Uterus (tissue), 4 donors: ENCODE results near the gene RIN2. TPM values are rescaled to one million over a fixed set of nuclear protein-coding genes. Genes with fewer than 3 reads are reported as not detected.

Source experiments
- DNase-seq, 2 donors: peaks; one replicate each; pipeline ENCODE4 v3.0.0-alpha.2; 2019 to 2020
- H3K27ac ChIP-seq, 2 donors: fragments of 200-600 bp; sonication (generic); 1 replicate in 1 of 2; 2 replicates in 1 of 2; pipeline ENCODE4 v1.5.1; 2016 to 2018
- H3K27me3 ChIP-seq, 2 donors: fragments of 200-600 bp; sonication (generic); one replicate each; pipeline ENCODE4 v1.5.1; 2018 to 2019; ENCODE audit warnings: control low read depth in 1 of 2
- H3K36me3 ChIP-seq, 2 donors: fragments of 200-600 bp; sonication (generic); one replicate each; pipeline ENCODE4 v1.5.1; 2019; ENCODE audit warnings: control low read depth in 1 of 2
- H3K4me1 ChIP-seq, 2 donors: fragments of 200-600 bp; sonication (generic); one replicate each; pipeline ENCODE4 v1.5.1; 2018 to 2019; ENCODE audit warnings: control low read depth in 1 of 2
- H3K4me3 ChIP-seq, 2 donors: fragments of 200-600 bp; sonication (generic); 1 replicate in 1 of 2; 2 replicates in 1 of 2; pipeline ENCODE4 v1.5.1; 2018 to 2019; ENCODE audit warnings: mild to moderate bottlenecking in 1 of 2
- H3K9me3 ChIP-seq, 2 donors: fragments of 200-600 bp; sonication (generic); one replicate each; pipeline ENCODE4 v1.5.1; 2019; ENCODE audit warnings: control low read depth in 1 of 2
- POLR2A ChIP-seq, 2 donors: fragments of 450-650 bp; IDR thresholded peaks; one replicate each; pipeline ENCODE4 v1.6.1; 2016; ENCODE audit warnings: antibody characterized with exemption in 2 of 2, mild to moderate bottlenecking in 1 of 2, moderate library complexity in 1 of 2
- intact Hi-C: fragments of 100-400 bp; cut with DNase I; formaldehyde crosslinking; loops from one replicate; pipeline ENCODE4 v1.15.1; 2023; ENCODE audit warnings: low total_unique reads
- total RNA-seq, 4 donors: library from RNA; depleted of rRNA in 3 of 4; stranded (reverse); fragments of >200 nt in 3 of 4; gene quantifications; one replicate each; pipeline versions ENCODE4 v1.1.0 to v1.2.4, GENCODE V29; 2014 to 2023
- TF ChIP-seq, protein P1 (sequence below), 4 experiments: fragments of 200-600 bp in 2 of 4; fragments of 450-650 bp in 2 of 4; sonication (generic) in 2 of 4; IDR thresholded peaks; one replicate each; pipeline ENCODE4 v1.5.1; 2016 to 2019; ENCODE audit warnings: antibody characterized with exemption in 4 of 4, mild to moderate bottlenecking in 2 of 4, moderate library complexity in 1 of 4
- donor health status: DM: yes; HTN: yes; CAD: no.

Gene RIN2
- total RNA-seq, 4 donors from 2014 or later, result 29.7 to 77.5 (median 59.6) TPM

DNA sequence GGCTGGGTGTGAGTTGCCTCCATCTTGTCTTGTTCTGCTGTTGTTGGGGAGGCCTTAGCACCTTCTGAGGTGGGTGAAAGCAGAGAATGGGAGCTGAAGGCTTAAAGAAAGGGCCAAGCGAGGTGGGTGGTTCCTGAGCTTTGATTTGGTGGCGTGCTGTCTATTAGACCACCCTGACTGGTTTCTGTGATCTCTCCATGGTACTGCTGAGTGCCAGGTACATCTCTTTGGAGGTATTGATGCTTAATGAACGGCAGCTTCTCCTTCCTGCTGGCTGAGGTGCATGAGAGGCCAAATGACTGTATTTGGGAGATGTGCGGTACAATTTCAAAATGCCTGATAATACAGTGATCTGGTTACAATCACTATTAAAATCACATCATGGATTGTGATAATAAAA is 15.4 kb downstream of the RIN2 start:
- H3K4me1 ChIP-seq, result peaks cover 0 to 6% of the 10 kb centered on the region in 2 donors
- TF ChIP-seq, protein P1, sequence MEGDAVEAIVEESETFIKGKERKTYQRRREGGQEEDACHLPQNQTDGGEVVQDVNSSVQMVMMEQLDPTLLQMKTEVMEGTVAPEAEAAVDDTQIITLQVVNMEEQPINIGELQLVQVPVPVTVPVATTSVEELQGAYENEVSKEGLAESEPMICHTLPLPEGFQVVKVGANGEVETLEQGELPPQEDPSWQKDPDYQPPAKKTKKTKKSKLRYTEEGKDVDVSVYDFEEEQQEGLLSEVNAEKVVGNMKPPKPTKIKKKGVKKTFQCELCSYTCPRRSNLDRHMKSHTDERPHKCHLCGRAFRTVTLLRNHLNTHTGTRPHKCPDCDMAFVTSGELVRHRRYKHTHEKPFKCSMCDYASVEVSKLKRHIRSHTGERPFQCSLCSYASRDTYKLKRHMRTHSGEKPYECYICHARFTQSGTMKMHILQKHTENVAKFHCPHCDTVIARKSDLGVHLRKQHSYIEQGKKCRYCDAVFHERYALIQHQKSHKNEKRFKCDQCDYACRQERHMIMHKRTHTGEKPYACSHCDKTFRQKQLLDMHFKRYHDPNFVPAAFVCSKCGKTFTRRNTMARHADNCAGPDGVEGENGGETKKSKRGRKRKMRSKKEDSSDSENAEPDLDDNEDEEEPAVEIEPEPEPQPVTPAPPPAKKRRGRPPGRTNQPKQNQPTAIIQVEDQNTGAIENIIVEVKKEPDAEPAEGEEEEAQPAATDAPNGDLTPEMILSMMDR (IDR thresholded peaks at IDR 0.05), result no peak
- no peak for TF ChIP-seq POLR2A (IDR thresholded peaks at IDR 0.05)
- intact Hi-C loops, result no loop called here

DNA sequence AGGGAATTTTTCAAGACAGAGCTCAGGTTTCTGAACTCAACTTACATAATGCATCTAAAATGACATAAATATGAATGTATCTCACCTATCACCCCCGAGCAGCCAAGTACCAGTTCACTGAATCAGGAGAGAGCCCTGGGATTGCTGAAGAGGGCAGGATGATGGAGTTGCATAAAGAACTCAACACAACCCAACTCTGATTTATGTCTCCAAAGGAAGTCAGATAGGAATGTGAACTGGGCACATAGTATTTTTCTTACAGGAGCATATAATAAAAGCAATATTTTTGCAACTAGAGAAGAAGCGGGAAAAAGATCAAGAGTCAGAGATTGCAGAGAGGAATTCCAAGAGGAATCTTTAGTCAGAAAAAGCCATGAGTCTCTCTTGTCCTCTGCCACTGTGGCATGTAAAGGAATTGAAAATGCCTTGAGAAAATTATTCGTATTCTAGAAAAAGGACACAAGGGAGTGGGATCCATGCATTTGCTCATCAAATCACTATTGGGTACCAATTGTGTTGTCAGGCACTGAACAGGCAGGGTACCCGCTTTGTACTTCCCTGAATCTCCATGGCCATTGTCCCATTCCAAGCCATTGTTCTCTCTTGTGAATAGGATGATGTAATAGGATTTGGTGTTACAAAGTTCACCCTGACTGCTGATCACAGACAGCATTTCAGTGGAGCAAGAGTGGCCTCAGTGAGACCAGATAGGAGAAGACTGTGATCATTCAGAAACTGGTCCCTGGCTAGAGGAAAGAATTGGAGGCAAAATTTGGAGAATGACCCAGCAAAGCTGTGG is 16.3 kb downstream of the RIN2 start:
- intact Hi-C loops, result no loop called here
- H3K4me3 ChIP-seq, result no peak overlapping the region
- TF ChIP-seq, protein P1 (IDR thresholded peaks at IDR 0.05), result no peak
- no peak for TF ChIP-seq POLR2A (IDR thresholded peaks at IDR 0.05)
- H3K4me1 ChIP-seq, result peaks cover 0 to 6% of the 10 kb centered on the region in 2 donors
- H3K9me3 ChIP-seq, result no peaks in the 10 kb centered on the region
- H3K27ac ChIP-seq, result no peak overlapping the region
- H3K36me3 ChIP-seq, result no peaks in the 10 kb centered on the region
- DNase-seq, result no peak
- no peaks in the 10 kb centered on the region for H3K27me3 ChIP-seq

More for the DNA sequence above, 15.4 kb downstream of the RIN2 start:
- no peaks in the 10 kb centered on the region for H3K27me3 ChIP-seq
- no peak overlapping the region for H3K27ac ChIP-seq
- H3K4me3 ChIP-seq, result no peak overlapping the region
- DNase-seq, result no peak
- no peaks in the 10 kb centered on the region for H3K36me3 ChIP-seq
- no peaks in the 10 kb centered on the region for H3K9me3 ChIP-seq

DNA sequence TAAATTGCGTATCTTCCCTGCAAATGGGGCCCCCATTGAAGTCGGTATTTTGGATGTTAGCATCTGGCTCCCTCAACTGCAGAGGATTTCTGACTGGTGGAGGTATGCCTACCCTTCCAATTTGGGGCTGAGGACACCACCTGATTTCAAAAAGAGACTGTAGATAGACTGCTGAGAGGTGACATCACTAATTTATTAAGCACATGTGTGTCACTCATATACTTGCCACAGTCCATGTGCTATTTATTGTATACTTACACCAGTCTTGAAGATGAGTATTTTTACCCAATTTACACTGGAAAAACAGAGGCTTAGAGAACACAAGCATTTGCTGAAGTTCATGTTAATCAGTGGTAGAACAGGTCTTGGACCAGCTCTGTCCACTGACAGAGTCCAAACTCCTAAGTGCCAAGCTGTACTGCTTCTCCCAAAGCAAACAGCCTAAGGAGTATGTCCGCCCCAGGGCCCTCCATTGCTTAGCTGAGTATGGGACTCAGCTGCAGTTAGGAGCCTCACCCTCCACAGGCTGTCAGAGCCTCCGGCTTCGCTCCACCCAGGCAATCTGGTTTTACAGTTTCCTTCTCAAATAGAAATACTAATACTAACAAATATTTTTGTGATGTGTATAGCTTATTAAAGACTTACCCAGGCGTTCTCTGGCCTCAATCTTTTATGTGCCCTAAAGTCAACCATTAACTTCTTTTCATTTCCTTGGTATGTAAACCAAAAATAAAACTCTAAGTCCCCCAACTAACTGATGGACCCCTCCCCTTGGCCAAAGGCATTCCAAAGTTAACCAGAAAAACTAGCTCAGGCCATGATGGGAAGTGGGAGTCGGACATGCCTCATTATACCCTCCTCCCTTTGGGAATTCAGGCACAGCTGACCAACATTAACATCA is 17.5 kb downstream of the RIN2 start:
- Histone ChIP-seq H3K9me3 (no peaks in the 10 kb centered on the region), H3K27ac (peak overlapping the region in 1 of 2 donors; percentile 40), H3K4me1 (peaks cover 0 to 6% of the 10 kb centered on the region in 2 donors), H3K36me3 (no peaks in the 10 kb centered on the region), H3K27me3 (no peaks in the 10 kb centered on the region), H3K4me3 (no peak overlapping the region)
- intact Hi-C loops, result no loop called here
- TF ChIP-seq POLR2A (IDR thresholded peaks at IDR 0.05), result no peak
- TF ChIP-seq, protein P1 (IDR thresholded peaks at IDR 0.05), result no peak
- DNase-seq, result no peak

GRCh38 chr20:19777315-19777714 is 19.3 kb downstream of the RIN2 start:
- no peaks in the 10 kb centered on the region for H3K27me3 ChIP-seq
- no peak overlapping the region for H3K4me3 ChIP-seq
- no peaks in the 10 kb centered on the region for H3K9me3 ChIP-seq
- H3K36me3 ChIP-seq, result no peaks in the 10 kb centered on the region
- peaks cover 0 to 6% of the 10 kb centered on the region in 2 donors for H3K4me1 ChIP-seq
- no peak for DNase-seq
- intact Hi-C loops, result no loop called here
- peak overlapping the region; percentile 4 to 40 for H3K27ac ChIP-seq
- no peak for TF ChIP-seq POLR2A (IDR thresholded peaks at IDR 0.05)
- TF ChIP-seq, protein P1 (IDR thresholded peaks at IDR 0.05), result no peak

DNA sequence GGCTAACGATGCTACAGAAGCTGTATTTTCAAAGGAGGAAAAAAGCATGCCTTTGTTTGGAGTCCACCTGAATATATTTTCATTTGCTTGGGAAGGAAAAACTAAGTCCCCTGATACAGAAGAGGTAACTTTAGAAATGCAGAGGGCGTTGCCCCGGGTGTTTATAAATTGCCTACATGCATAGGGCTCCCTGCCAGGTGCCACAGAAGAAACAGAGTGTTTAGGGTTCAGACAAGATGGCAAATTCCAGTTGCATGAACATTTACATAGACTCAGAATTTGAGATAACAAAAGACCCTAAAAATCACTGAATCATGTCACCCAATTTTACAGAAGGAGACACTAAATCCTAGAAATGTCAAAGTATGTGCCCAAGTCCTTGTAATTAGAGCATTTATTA is 19.9 kb downstream of the RIN2 start:
- H3K4me3 ChIP-seq, result no peak overlapping the region
- TF ChIP-seq POLR2A (IDR thresholded peaks at IDR 0.05), result no peak
- TF ChIP-seq, protein P1 (IDR thresholded peaks at IDR 0.05), result no peak
- peaks cover 0 to 6% of the 10 kb centered on the region in 2 donors for H3K4me1 ChIP-seq
- H3K36me3 ChIP-seq, result no peaks in the 10 kb centered on the region
- no peak for DNase-seq
- H3K27me3 ChIP-seq, result no peaks in the 10 kb centered on the region
- H3K9me3 ChIP-seq, result no peaks in the 10 kb centered on the region
- intact Hi-C loops, result no loop called here
- H3K27ac ChIP-seq, result peak overlapping the region; percentile 4 to 40
